HEK293 (cell line): Measurements from ENCODE around the gene BIN2.

Experiments used
- PATZ1 ChIP-seq: fragments of 450-650 bp; formaldehyde crosslinking; IDR thresholded peaks from 2 replicates; pipeline ENCODE4 v1.5.1; 2016; ENCODE audit warnings: missing biosample characterization, missing genetic modification characterization
- TF ChIP-seq, protein P1 (sequence below): fragments of 450-650 bp; IDR thresholded peaks from 2 replicates; pipeline ENCODE4 v1.5.1; 2018; ENCODE audit warnings: missing biosample characterization, mild to moderate bottlenecking, missing genetic modification characterization

DNA sequence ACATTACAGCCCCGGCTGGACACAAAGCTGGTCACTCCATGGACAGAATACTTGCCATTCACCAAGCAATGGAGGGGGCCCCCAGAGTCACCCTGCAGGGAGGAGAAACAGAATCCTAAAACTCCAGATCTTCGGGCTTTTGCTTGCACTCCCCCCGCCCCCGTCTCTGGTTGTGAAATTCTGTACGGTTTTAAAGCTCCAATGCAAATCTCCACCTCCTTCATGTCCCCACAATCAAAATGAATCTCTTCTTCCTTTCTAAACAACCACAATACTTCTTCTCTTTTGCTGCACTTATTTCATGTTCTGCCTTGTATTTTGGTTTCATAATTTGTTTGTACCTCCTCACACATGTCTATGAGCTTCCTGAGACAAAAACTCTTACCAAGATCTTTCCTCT, 5.8 kb upstream of the BIN2 start:
- TF ChIP-seq, protein P1, sequence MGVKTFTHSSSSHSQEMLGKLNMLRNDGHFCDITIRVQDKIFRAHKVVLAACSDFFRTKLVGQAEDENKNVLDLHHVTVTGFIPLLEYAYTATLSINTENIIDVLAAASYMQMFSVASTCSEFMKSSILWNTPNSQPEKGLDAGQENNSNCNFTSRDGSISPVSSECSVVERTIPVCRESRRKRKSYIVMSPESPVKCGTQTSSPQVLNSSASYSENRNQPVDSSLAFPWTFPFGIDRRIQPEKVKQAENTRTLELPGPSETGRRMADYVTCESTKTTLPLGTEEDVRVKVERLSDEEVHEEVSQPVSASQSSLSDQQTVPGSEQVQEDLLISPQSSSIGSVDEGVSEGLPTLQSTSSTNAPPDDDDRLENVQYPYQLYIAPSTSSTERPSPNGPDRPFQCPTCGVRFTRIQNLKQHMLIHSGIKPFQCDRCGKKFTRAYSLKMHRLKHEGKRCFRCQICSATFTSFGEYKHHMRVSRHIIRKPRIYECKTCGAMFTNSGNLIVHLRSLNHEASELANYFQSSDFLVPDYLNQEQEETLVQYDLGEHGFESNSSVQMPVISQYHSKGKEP (tag by site-specific recombination), result no peak
- TF ChIP-seq PATZ1 (tag by site-specific recombination), result no peak
